Stimulated activated CD8-positive, alpha-beta memory T cell treated with anti-CD3 and anti-CD28 coated beads, Interleukin-15, amount 100 ng/mL, for 24 hours (primary cell): Measurements from ENCODE around the gene TBC1D21.

Source experiments
- DNase-seq: peaks from one replicate; pipeline ENCODE4 v3.0.0-alpha.2; 2020; ENCODE audit warnings: low read depth

Gene TBC1D21

GRCh38 chr15:73889053-73889761 is 15.8 kb downstream of the TBC1D21 start:
- DNase-seq: no peak

- no peak for DNase-seq
These were observed 16.4 kb downstream of the TBC1D21 start for GRCh38 chr15:73889762-73890124.

- no peak for DNase-seq
These were observed 18.3 kb downstream of the TBC1D21 start for GRCh38 chr15:73891328-73892315.

GRCh38 chr15:73892446-73893226 is 19.3 kb downstream of the TBC1D21 start:
- no peak for DNase-seq

- DNase-seq: no peak
These were observed 20.9 kb downstream of the TBC1D21 start for GRCh38 chr15:73894133-73894814.

GRCh38 chr15:73897441-73898261 is 24.3 kb downstream of the TBC1D21 start:
- DNase-seq: peak; percentile 17

GRCh38 chr15:73899197-73900094 is 26.1 kb downstream of the TBC1D21 start:
- DNase-seq: no peak

GRCh38 chr15:73900095-73900712 is 26.8 kb downstream of the TBC1D21 start:
- no peak for DNase-seq

- DNase-seq: no peak
These were observed 27.9 kb downstream of the TBC1D21 start for GRCh38 chr15:73901126-73901810.

GRCh38 chr15:73902121-73903020 is 29.0 kb downstream of the TBC1D21 start:
- no peak for DNase-seq

- DNase-seq: no peak
These were observed 30.9 kb downstream of the TBC1D21 start for GRCh38 chr15:73904026-73904815.

- DNase-seq: no peak
These were observed 32.0 kb downstream of the TBC1D21 start for GRCh38 chr15:73905225-73905827.

GRCh38 chr15:73906346-73907034 is 33.1 kb downstream of the TBC1D21 start:
- DNase-seq: no peak

- no peak for DNase-seq
These were observed 33.7 kb downstream of the TBC1D21 start for GRCh38 chr15:73907035-73907408.

GRCh38 chr15:73908030-73908821 is 34.9 kb downstream of the TBC1D21 start:
- DNase-seq: peak; percentile 50
